Loucy (cell line): ENCODE measurements around the gene ACVR2A.

Source experiments
- CTCF ChIP-seq: fragments of 200-600 bp; sonication (generic); conservative IDR thresholded peaks from 2 replicates; pipeline ENCODE4 v1.5.1; 2014; ENCODE audit warnings: mild to moderate bottlenecking, antibody characterized with exemption, low read length
- EZH2phosphoT487 ChIP-seq: fragments of 200-600 bp; IDR thresholded peaks from 2 replicates; pipeline ENCODE4 v1.6.1; 2018; ENCODE audit warnings: antibody characterized with exemption, mild to moderate bottlenecking, moderate library complexity, borderline replicate concordance

DNA sequence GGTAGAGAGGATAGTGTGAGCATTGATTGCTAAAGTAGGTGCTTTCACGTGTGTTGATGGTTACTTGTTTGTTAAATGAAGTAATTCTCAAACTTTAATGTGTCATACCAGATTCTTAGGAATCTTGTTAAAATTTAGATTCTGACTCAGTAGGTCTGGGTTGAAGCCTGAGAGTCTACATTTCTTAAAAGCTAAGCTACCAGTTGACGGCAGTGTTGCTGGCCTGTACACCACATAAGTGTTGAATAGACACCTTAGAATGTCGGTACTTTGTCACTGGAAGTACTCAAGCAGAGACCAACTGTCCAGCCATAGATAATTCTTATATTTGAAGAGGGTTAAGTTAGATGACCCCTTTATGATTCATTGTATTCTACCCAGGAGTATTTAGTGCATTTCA is 79.8 kb downstream of the ACVR2A start:
- TF ChIP-seq CTCF (no peak), EZH2phosphoT487 (no peak)
